ENCODE measurements around the gene MEN1.

DNA sequence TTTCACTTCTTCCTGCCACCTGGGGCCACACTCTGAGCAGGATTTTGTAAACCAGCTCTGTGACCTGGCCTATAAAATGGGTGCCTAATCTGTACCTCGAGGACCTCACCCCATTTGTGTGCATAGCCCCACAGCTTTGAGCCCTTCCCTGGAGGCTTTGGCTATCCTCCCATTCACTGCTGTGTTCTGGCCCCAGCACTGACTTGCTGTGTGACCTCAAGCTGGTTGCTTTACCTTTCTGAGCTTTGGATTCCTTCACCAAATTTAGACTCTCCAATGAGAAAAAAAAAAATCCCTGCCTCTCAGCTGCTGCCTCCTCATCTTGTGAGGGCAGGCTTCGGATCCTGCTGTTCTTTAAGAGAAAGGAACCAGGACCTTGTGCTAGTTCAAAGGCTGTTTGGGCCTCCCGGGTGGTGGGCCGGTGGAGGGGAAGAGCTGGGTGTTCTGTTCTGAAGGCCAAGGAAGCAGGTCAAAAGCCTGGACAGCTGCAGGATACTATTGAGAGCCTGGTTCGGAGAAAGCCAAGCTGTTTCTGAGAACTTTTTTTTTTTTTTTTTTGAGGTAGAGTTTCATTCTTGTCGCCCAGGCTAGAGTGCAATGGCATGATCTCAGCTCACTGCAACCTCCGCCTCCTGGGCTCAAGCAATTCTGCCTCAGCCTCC is 49.5 kb downstream of the MEN1 start:
- TF ChIP-seq CTCF (IDR thresholded peaks at IDR 0.05) (no peak), ZFX (IDR thresholded peaks at IDR 0.05; ENCODE audit: borderline replicate concordance) (no peak)
